NCI-H2196 treated with DMSO at 0.1 percent for 48 hours (cell line): ENCODE measurements around the gene GSG1.
"Not testable (repeated sequence)": the region's sequence is repeated elsewhere in the genome, so short reads cannot be mapped to it uniquely, and the experiment has no call there.

Experiments used
- DNase-seq: peaks from one replicate; lab custom pipeline; 2025; ENCODE audit not compliant: unreplicated experiment; lab: John Stamatoyannopoulos, UW

Gene GSG1

DNA sequence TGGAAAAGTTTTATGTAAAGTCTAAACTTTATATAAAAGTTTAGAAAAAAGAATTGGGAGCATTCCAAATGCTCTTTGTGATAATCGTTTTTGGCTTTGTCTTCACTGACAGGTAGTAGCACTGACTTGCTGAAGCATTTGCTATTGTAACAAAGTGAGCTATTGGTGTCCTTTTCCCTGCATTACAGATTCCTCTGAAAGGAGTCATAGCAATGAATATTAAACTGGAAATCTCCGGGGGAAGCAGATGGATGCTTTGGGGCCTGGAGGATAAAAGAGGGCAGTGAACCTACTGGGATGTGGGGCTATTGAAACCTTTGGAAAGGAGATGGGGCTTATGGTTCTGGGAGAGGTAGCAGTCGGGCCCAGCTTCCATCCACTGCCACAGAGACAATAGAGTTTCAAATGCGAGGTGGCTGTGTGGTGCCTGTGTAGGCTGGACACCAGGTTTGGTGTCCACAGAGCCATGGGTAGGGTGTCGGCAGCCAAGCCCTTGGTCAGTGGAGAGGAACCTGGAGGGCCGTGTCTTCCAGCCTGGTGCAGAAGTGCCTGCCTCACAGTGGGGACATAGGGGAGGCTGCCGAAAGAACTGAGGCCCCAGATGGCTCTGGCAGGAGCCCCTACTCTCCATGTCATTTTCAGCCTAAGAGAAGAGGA lies 10.1 kb downstream of the GSG1 start:
- no peak for DNase-seq

DNA sequence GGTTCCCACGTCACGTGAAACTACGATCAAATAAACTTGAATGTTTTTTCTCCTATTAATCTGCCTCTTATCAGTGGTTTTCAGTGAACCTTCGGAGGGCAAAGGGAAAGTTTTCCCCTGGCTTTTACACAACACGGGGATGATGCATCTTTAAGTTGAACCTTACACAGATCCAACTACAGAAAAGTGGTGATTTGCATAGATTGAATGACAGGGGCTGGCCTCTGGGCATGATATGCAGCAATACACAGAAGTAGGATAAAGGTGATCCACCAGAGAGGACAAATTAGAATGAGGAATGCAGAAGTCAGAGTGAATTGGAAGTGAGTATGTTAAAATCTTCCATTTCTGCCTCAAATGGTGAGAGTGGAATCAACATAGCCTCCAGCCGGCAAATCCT lies 11.6 kb downstream of the GSG1 start:
- DNase-seq: no peak

DNA sequence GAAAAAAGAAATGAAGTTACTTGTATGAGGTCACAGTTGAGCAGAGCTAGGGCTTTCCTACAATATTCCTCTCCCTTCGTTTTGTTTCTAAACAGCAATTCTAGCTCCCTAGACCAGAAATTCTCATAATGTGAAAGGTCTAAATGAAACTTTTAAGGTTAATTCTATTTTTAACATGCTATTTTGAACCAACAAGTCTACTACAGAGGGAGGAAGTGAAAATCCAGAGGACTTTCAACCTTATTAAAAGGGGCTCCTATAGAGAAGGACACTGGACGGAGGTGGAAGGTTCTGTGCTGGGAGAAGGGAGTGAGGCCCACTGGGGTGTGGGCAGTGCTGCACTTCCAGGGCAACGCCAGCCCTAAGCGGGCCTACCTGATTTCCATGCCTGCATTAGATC lies 13.4 kb downstream of the GSG1 start:
- DNase-seq: no peak

DNA sequence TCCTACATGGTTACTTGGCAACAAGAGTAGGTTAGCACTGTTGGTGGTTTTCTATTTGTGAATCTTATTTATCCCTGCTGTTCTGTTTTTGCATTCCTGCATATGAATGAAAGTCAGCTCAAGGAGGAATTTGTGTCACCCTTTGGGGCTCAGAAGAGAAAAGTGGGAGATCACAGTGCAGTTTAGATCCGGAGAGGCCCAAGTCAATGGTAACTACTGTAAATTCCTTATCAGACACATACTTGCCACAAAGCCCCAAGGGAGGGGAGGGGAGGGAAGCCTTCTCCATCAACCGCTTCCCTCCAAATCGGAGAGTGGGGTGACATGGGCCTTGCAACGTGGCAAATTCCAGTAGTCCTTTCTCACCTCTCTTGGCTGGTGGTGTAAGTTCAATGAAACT lies 15.0 kb downstream of the GSG1 start:
- no peak for DNase-seq

DNA sequence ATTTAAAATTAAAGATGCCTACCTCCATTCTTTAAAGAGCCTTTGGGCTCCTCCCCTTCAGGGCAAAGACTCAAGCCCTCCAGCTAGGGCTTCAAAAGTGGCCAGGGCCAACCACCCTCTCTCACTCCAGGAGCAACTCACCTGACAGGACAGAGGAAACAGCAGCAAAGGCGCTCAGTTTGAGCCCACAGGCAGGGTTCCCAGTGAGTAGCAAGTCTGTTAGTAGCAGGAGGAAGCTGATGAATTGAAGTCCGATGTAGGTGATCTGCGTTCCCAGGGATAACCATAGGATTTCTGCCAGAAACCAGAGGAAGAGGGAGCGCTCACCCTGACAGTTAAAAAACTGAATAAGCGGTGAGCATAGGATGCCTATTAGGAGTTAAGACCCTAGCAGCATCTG lies 15.7 kb downstream of the GSG1 start:
- DNase-seq: no peak

DNA sequence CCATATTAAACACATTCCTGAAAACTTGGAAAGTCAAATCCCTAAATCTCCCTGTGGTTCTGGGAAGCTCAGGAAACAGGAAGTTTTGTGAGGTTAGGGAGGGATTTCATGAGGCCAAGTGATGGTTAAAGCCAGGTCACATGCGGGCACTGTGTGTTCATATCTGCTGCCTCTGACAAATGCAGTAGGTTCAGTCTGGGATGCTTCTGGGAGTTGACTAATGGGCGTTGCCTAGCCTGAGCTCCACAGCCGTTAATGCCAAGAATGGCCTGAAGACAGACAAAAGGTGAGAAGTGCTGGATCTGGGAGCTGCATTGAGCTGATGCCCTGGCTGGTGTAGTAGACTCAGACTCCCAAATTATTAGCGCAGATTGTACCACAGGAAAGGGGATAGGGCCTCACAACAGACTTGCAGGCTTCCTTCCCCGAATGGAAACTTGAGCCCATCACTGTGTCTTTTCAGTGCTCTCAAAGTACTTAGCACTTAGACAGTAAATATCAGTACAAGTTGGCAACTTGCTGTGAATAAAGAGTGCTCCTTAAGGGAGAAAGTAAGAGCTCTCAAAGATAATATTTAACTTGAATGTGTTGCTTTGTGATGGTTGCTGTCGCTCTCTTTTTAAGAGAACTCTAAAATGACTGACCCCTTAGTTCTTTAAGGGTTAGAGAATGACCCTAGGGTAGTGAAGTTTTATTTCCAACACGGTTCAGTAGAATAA lies 17.3 kb downstream of the GSG1 start:
- no peak for DNase-seq

DNA sequence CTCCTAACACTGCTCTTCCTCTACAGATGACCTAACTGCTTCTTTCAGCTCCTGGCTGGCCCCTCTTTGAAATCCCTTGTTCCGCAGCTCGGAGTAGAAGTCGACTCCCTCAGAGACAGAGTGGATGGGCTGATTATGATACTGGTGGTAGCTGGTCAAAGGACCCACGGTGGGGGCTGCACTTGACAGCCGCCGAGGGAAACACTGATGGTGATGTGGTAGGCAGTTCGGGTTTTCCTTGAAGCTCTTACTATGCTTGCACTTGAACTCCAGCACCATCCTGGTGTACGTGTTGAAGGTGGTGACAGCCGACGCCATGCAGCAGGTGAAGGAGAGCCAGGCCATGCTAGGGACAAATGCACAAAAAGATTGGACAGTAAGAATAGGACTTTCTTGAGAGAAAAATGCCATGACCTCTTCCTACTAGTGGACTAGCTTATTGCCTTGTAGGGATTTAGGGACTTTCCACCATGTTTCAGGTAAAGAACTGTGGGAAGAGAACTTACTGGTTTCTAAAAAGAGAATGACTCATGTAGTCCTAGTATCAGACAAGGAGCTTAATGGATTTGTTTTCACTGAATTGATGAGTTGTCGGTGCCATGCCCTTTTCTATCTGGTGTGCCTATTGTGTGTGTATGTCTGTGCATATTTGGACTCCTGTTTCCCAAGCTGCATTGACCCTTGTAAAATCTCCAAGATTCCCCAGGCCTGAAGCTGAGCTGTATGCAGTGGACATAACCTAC lies 18.4 kb downstream of the GSG1 start:
- no peak for DNase-seq

DNA sequence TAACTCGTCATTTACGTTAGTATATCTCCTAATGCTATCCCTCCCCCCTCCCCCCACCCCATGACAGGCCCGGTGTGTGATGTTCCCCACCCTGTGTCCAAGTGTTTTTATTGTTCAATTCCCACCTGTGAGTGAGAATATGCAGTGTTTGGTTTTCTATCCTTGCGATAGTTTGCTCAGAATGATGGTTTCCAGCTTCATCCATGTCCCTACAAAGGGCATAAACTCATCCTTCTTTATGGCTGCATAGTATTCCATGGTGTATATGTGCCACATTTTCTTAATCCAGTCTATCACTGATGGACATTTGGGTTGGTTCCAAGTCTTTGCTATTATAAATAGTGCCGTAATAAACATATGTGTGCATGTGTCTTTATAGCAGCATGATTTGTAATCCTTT lies 19.8 kb downstream of the GSG1 start:
- DNase-seq: not testable (repeated sequence)

DNA sequence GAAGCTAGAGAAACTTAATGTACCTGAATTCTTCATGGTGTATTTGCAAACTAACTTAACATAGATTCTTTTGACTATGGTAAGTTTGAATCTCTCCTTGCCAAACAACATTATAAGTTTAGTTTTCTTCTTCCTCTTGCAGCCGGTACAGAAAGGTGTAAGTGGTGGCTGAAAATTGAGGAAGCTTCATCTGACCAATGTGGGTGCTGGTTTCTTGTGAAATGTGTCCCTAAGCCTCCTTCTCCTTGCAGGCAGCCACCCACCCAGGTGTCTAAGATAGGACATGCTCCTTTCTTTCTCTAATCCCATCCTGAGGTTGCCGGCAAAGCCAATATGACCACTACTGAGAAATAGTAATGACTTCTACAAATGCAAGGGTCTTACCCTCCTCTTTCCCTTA lies 20.6 kb downstream of the GSG1 start:
- no peak for DNase-seq

DNA sequence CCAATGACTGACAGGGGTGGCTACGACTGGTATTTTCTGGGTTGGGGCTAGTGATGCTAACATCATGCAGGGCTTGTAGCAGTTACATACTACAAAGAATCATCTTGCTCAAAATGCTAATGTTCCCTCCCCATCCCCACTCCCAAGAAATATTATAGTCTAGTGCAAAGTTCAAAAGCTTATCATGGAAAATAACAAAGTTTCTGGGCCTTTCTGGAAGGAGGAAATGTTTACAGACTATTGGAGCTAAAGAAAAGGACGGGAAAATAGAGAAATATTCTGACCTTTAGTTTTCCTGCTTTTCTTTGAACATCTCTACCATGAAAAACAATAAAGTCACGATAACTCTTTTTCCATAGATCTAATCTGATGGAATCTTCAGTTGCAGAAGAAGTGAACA lies 23.2 kb downstream of the GSG1 start:
- no peak for DNase-seq

DNA sequence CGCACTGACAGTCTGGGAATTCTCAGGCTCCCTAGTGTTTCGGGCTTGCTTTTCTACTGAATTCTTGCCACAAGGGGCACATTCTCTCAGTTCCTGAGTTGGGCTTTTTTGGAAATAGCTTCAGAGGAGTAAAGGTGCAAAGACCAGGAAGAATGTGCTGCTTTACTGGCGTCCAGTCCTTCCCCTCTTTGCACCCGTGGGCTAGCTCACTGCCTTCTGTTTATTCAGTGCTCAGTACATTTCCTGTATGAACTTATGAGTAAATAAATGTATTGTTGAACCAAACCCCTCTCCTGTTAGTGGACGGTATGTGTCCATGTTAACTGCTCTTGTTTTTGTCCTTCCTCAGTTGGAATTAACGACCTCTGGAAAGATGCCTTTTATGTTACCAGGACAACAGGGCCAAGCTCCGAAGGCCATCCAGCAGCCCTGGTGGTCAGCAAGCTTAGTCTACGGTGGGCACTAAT lies 24.0 kb downstream of the GSG1 start:
- DNase-seq: no peak

DNA sequence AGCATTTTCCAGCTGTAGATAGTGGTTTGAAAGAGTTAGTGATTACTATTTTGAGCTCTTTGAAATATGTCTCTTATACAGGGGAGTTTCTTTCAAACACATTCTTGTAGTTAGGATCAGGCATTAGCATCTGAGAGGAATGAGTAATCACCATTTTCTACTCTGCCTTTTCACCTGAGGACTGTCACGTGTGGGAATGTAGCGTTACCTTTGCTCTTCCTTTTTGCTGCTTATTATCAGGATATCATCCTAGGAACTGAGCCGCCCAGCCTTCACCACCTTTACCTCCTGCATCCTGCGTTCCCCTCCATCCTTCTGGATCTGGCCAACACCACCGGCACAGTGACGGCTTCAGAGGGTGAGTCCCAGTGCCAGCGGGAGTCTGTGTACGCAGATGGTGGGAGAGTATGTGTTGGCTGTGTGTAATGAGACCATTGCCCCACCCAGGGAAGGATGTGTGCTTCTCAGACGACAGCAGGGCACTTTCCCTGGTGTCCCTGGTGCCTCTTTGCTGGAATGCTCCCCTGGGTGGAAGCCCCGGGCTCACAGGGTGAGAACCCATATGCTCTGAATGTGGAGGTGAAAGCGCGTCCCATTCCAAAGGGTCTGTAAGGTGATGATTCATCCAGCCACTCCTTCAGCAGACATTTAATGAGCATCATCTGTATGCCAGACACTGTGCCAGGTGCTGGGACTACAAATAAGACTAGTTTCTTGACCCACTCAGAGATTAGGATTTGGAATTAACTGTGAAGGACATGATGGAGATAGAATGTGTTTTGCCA lies 27.5 kb downstream of the GSG1 start:
- no peak for DNase-seq

DNA sequence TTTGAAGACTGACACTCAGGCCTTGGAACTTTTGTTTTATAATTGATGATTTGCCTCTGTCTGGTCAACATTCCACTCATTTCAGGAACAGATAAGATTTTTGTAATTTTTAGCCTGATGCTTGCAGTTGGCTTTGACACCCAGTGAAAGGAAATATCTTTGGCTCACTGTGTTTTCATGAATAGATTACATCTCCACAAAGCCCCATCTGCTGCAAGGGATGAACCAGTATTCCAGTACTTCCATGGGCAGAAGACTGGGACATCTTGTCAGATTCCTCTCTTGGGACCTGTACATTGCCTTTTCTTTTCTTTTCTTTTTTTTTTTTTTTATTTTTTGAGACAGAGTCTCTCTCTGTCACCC lies 28.4 kb downstream of the GSG1 start:
- DNase-seq: no peak

DNA sequence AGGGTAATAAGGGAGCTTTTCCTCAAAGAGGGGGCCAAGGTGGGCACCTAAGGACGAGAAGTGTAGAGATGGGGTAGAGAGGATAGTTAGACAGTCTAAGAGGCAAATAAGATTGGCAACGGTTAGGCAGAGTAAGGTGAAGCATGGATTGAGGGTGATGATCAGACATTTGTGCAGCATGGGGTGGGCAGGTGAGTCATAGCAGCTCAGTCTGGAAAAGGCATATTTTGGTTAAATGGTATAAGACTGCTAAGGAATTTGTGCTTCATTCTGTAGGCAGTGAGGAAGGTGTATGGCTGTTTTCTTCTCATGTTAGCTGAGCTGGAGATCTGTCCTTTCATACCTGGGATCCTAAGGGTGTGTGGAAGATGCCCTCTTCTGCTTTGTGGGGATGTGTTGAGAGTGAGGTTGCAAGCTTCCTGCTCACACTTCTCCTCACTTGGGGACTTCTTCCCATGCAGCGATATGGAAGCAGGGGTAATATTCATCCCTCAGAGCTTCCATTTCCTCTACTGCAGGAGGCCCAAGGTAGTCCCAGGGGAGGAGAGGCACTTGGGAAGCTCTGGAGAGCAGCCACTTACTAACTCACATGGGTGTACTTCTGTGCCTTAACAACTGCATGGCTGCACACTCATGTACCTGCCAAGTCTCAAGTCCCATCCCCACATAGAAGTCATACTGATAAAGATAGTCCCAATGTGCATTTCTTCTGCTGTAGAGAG lies 28.9 kb downstream of the GSG1 start:
- no peak for DNase-seq

DNA sequence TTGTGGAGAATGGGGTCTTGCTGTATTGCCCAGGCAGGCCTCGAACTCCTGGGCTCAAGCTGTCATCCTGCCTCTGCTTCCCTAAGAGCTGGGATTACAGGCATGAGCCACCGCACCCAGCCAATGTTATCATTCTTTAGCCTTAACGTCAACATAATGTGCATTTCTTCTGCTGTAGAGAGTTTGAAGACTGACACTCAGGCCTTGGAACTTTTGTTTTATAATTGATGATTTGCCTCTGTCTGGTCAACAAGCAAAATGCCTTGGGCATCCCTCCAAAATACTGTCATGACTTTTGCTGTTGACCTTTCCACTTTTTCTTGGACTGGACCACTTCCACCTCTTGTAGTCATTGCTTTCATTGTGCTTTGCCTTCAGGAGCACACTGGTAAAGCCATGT lies 30.3 kb downstream of the GSG1 start:
- no peak for DNase-seq

DNA sequence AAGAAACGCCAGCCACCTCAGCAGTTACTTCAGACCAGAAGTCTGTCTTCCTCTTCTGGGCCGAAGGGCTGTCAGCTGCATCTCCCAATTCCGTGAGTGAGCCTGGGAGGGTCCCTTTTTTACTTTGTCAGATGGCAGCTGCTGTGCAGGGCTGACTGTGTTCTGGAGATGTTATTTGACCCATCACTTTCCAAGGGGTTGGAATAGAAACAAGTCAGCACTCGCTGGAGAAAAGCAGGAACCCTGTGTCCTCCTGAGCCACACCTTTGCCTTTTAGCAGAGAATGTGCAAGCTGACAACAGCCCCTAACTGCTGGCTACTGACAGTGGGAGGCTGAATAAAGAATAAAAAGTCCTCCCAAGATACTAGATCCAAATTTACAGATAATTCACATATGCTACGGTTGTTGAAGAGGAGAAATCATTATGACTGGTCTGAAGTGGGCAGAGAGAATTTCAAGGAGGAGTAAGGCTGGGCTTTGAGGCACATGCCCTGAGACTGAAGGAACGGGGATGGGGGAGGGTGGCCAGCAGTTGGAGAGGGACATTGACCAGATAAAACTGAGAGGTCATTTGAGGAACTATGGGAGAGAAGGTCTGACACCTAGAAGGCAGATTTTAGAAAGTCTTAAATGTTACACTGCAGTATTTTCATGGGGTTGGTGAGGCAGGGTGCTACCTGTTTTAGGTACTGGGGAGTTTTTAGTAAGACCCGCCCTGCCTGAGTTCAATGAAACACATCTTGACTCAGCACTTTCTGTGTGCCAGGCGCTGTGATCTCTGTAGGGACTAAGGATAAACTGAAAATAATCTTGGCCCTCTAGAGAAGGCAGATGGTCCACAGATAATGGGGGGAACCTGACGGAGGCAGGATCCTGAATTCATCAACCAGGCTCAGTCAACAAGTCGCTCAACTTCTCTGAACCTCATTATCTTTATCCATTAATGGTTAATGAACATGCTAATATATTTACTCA lies 31.9 kb downstream of the GSG1 start:
- DNase-seq: no peak

DNA sequence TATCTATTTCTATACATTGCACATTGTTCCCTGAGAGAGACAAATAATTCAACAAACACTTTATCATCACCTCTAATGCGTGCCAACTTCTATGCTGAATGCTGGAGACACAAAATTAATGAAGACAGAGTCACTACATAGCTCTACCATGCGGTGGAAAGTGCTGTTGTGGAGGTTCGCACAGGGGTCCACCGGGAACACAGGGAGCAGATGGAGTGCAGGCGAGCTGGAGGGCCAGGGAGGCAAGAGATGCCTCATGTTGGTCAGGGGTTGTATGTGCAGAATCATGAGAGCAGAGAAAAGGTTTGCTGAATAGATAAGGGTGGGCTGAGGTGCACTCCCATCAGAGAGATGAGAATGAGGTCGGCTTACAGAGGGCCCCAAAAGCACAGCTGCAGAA lies 34.1 kb downstream of the GSG1 start:
- DNase-seq: no peak

DNA sequence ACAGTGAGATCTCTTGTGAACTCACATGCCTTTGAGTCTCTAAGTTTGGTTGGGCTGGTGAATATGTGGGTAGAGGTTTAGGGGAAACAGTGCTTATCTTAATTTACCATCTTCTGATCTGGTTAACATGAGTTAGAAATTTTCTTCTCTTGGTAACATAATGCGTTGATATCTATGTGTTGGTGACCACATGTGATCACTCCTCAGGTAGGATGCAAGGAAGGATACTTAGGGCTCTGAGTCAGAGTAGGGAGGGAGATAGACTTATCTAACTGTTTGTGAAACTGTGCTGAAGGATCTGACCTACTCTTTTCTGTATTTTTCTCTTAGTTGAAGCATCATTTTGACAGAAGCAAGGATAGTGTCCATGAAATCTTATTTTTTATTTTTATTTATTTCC lies 36.1 kb downstream of the GSG1 start:
- DNase-seq: no peak

DNA sequence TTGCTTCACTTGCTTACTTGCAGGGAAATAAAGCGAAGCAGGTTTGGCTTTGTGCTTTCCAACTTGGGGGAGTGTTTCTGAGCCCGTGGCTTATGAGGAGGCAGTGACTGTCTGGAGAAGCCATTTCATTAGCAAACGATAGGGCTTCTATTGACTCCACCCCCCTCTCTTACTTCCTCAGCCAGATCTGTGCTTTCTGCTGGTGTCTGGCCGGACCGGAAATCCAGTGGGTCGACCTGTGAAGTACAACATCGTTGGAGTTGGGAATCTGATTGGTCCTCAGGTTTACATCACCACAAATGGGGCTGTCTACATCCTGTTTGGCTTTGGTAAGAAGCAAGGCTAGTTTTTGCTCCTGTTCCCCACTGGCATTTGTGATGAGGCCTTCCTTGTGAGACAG lies 37.0 kb downstream of the GSG1 start:
- no peak for DNase-seq

DNA sequence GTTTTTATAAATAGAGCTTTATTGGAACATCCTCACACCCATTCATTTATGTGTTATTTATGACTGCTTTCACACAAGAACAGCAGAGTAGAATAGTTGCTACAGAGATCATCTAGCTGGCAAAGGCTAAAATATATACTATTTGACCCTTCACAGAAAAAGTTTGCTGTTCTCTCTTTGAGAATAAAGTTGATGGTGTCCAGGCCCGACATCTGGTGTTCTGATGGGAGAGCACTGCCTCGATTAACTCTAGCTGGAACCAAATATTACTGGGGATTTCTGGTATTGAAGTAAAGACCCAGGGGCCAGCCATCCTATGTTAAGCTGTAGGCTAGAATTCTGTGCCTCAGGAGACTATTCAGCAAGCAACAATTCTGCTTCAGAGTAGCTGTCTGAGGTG lies 37.5 kb downstream of the GSG1 start:
- no peak for DNase-seq
